H1 (cell line): ENCODE measurements around the gene KRT1. TPM values are rescaled to one million over a fixed set of nuclear protein-coding genes. Genes with fewer than 3 reads are reported as not detected.

ENCODE experiments used
- CTCF ChIA-PET: fragments of 300-600 bp; sonication (Branson Sonifier 250); formaldehyde crosslinking; loops from one replicate; lab custom pipeline; 2021; ENCODE audit not compliant: partially characterized antibody; lab: Charles Lee
- POLR2A ChIA-PET: fragments of 300-600 bp; sonication (Branson Sonifier 250); formaldehyde crosslinking; loops from one replicate; lab custom pipeline; 2021; ENCODE audit warnings: inconsistent platforms; ENCODE audit not compliant: partially characterized antibody; lab: Charles Lee
- DNase-seq, 2 experiments: peaks; one replicate each; pipeline versions ENCODE4 v3.0.0 to v3.0.0-alpha.2; 2010 to 2022; ENCODE audit warnings: low spot score in 2 of 2, low read depth in 1 of 2, mixed read lengths in 1 of 2
- FAIRE-seq: peaks from 2 replicates; lab custom pipeline; 2011; peaks lifted over from hg19 to GRCh38; lab: Jason Lieb, UNC
- H2AFZ ChIP-seq: 2 replicates; pipeline ENCODE4 v1.8.1; 2012; ENCODE audit warnings: low read length, inconsistent platforms
- H2AK5ac ChIP-seq: 2 replicates; pipeline ENCODE4 v1.6.1; 2013; ENCODE audit warnings: low read depth, low read length
- H2BK120ac ChIP-seq: replicated peaks from 2 replicates; pipeline ENCODE3; 2013; ENCODE audit warnings: low read depth, low read length, inconsistent platforms
- H2BK12ac ChIP-seq: 2 replicates; pipeline ENCODE4 v1.6.1; 2013; ENCODE audit warnings: low read depth, low read length
- H2BK15ac ChIP-seq: 2 replicates; pipeline ENCODE4 v1.6.1; 2013; ENCODE audit warnings: low read length
- H2BK20ac ChIP-seq: 2 replicates; pipeline ENCODE4 v1.6.1; 2013; ENCODE audit warnings: low read length
- H2BK5ac ChIP-seq: 2 replicates; pipeline ENCODE4 v1.6.1; 2013; ENCODE audit warnings: low read depth, low read length
- H3K14ac ChIP-seq: 2 replicates; pipeline ENCODE4 v1.6.1; 2013; ENCODE audit warnings: inconsistent platforms; ENCODE audit not compliant: insufficient read length
- H3K18ac ChIP-seq: 2 replicates; pipeline ENCODE4 v1.6.1; 2013; ENCODE audit warnings: low read length; ENCODE audit errors: extremely low read depth
- H3K23ac ChIP-seq: 2 replicates; pipeline ENCODE4 v1.6.1; 2013; ENCODE audit warnings: inconsistent platforms; ENCODE audit not compliant: insufficient read length
- H3K23me2 ChIP-seq: 2 replicates; pipeline ENCODE4 v1.6.1; 2013; ENCODE audit warnings: low read depth, low read length
- H3K27ac ChIP-seq: 2 replicates; pipeline ENCODE4 v1.6.1; 2011; ENCODE audit warnings: low read depth, low read length, inconsistent platforms
- H3K27me3 ChIP-seq, 4 experiments: replicated peaks in 1 of 4; 1 replicate in 1 of 4; 2 replicates in 3 of 4; pipeline versions ENCODE4 v1.6.1 to v1.8.1; 2011 to 2013; ENCODE audit warnings: low read length in 3 of 4, mild to moderate bottlenecking in 3 of 4, inconsistent platforms in 2 of 4, mixed read lengths in 2 of 4, moderate library complexity in 1 of 4; ENCODE audit not compliant: control insufficient read depth in 3 of 4, insufficient read depth in 3 of 4; ENCODE audit errors: extremely low read depth in 1 of 4
- H3K36me3 ChIP-seq, 4 experiments: 2 replicates each; pipeline versions ENCODE4 v1.6.1 to v1.8.1; 2011 to 2013; ENCODE audit warnings: mild to moderate bottlenecking in 4 of 4, low read length in 3 of 4, moderate library complexity in 2 of 4, control low read depth in 1 of 4, inconsistent platforms in 1 of 4; ENCODE audit not compliant: insufficient read depth in 4 of 4, control insufficient read depth in 2 of 4
- H3K4ac ChIP-seq: replicated peaks from 2 replicates; pipeline ENCODE3; 2013; ENCODE audit warnings: low read length, low read depth, mixed read lengths, inconsistent platforms; ENCODE audit not compliant: insufficient read length
- H3K4me1 ChIP-seq, 4 experiments: replicated peaks in 1 of 4; 1 replicate in 1 of 4; 2 replicates in 3 of 4; pipeline versions ENCODE4 v1.6.1 to v1.8.1; 2011 to 2013; ENCODE audit warnings: low read length in 3 of 4, inconsistent platforms in 2 of 4, mixed read lengths in 1 of 4; ENCODE audit not compliant: insufficient read depth in 4 of 4, control insufficient read depth in 3 of 4
- H3K4me2 ChIP-seq, 2 experiments: 2 replicates each; pipeline versions ENCODE4 v1.6.1 to v1.8.1; 2011 to 2013; ENCODE audit warnings: low read depth in 2 of 2, low read length in 2 of 2, control low read depth in 1 of 2, inconsistent platforms in 1 of 2, mild to moderate bottlenecking in 1 of 2; ENCODE audit not compliant: insufficient read depth in 1 of 2
- H3K4me3 ChIP-seq, 4 experiments: fragments of 200-600, 300-600 bp in 1 of 4; sonication (generic), shearing (Covaris generic), sonication (Bioruptor Twin) in 1 of 4; 2 replicates each; pipeline versions ENCODE4 v1.5.1 to v1.8.1; 2011 to 2016; ENCODE audit warnings: low read length in 4 of 4, low read depth in 3 of 4, control low read depth in 2 of 4, inconsistent platforms in 2 of 4, mild to moderate bottlenecking in 2 of 4, mixed read lengths in 1 of 4, moderate library complexity in 1 of 4; ENCODE audit not compliant: insufficient read depth in 2 of 4; ENCODE audit errors: extremely low read depth in 1 of 4
- H3K56ac ChIP-seq: replicated peaks from 2 replicates; pipeline ENCODE3; 2013; ENCODE audit warnings: low read depth, mild to moderate bottlenecking, mixed read lengths, low read length, inconsistent platforms; ENCODE audit not compliant: insufficient read length
- H3K79me1 ChIP-seq: 2 replicates; pipeline ENCODE4 v1.6.1; 2013; ENCODE audit warnings: low read depth, low read length, control low read depth
- H3K79me2 ChIP-seq, 2 experiments: 2 replicates each; pipeline versions ENCODE4 v1.6.1 to v1.8.1; 2012 to 2013; ENCODE audit warnings: low read length in 2 of 2, mild to moderate bottlenecking in 2 of 2, inconsistent platforms in 1 of 2; ENCODE audit not compliant: insufficient read depth in 2 of 2, control insufficient read depth in 1 of 2
- H3K9ac ChIP-seq, 4 experiments: replicated peaks in 1 of 4; 1 replicate in 1 of 4; 2 replicates in 3 of 4; pipeline versions ENCODE4 v1.6.1 to v1.8.1; 2011 to 2013; ENCODE audit warnings: low read depth in 3 of 4, low read length in 3 of 4, control low read depth in 2 of 4, mild to moderate bottlenecking in 2 of 4, moderate library complexity in 2 of 4, inconsistent platforms in 1 of 4; ENCODE audit errors: extremely low read depth in 1 of 4
- H3K9me3 ChIP-seq, 2 experiments: 2 replicates each; pipeline versions ENCODE4 v1.6.1 to v1.8.1; 2012 to 2013; ENCODE audit warnings: mild to moderate bottlenecking in 2 of 2, moderate library complexity in 2 of 2, control low read depth in 1 of 2, inconsistent platforms in 1 of 2, low read depth in 1 of 2, low read length in 1 of 2, mixed read lengths in 1 of 2; ENCODE audit not compliant: insufficient read depth in 2 of 2
- H4K20me1 ChIP-seq, 2 experiments: replicated peaks in 1 of 2; 2 replicates each; pipeline versions ENCODE3 to v1.8.1; 2011 to 2013; ENCODE audit warnings: inconsistent platforms in 2 of 2, low read length in 2 of 2, mild to moderate bottlenecking in 1 of 2; ENCODE audit not compliant: insufficient read depth in 2 of 2, control insufficient read depth in 1 of 2
- H4K5ac ChIP-seq: 2 replicates; pipeline ENCODE4 v1.6.1; 2013; ENCODE audit warnings: low read length, low read depth, mixed read lengths, inconsistent platforms; ENCODE audit not compliant: insufficient read length
- H4K8ac ChIP-seq: 2 replicates; pipeline ENCODE4 v1.8.0; 2013; ENCODE audit warnings: mild to moderate bottlenecking, moderate library complexity, low read length, inconsistent platforms; ENCODE audit not compliant: insufficient read depth; ENCODE audit errors: extremely low read depth
- H4K91ac ChIP-seq: replicated peaks from 2 replicates; pipeline ENCODE3; 2013; ENCODE audit warnings: low read length, mixed read lengths, inconsistent platforms; ENCODE audit not compliant: insufficient read length
- FOSL1 ChIP-seq: IDR thresholded peaks from 2 replicates; pipeline ENCODE4 v1.6.1; 2011; ENCODE audit warnings: mild to moderate bottlenecking, low read depth, low read length, moderate library complexity; ENCODE audit not compliant: insufficient read depth
- JUN ChIP-seq: IDR thresholded peaks from 2 replicates; pipeline ENCODE4 v1.6.1; 2011; ENCODE audit warnings: low read depth, mild to moderate bottlenecking, improper control_type of control experiment, low read length
- KDM1A ChIP-seq: fragments of 200-600, 300-600 bp; sonication (generic); IDR thresholded peaks from 2 replicates; pipeline ENCODE4 v1.7.1; 2016; ENCODE audit warnings: mild to moderate bottlenecking, low read length, borderline replicate concordance
- RNF2 ChIP-seq: fragments of 200-900, 300-1000 bp; sonication (generic); IDR thresholded peaks from 2 replicates; pipeline ENCODE4 v1.7.1; 2016; ENCODE audit warnings: borderline replicate concordance, low read depth, mild to moderate bottlenecking, antibody characterized with exemption, low read length; ENCODE audit not compliant: poor library complexity, severe bottlenecking; ENCODE audit errors: missing control alignments
- WGBS, 2 experiments: shearing (Covaris generic) in 1 of 2; methylation state at CpG; one replicate each; pipeline versions ENCODE4 v1.1.6 to v1.1.7; 2013 to 2015; ENCODE audit warnings: low lambda C conversion rate in 2 of 2, mixed read lengths in 2 of 2, inconsistent platforms in 1 of 2, low coverage in 1 of 2, missing lambda C conversion rate in 1 of 2; ENCODE audit not compliant: insufficient replicate concordance in 2 of 2, insufficient coverage in 1 of 2, insufficient read length in 1 of 2; ENCODE audit errors: extremely low coverage in 1 of 2, missing lambda C conversion rate in 1 of 2; 5-methylcytosine and 5-hydroxymethylcytosine counted together
- polyA plus RNA-seq, 7 experiments: library from polyadenylated mRNA; depleted of rRNA in 3 of 7; stranded (reverse) in 5 of 7; unstranded in 2 of 7; fragments of >200 nt in 5 of 7; fragments of 200-250 nt in 2 of 7; gene quantifications; 1 replicate in 5 of 7; 2 replicates in 1 of 7; 4 replicates in 1 of 7; pipeline versions ENCODE4 v1.2.1 to v1.2.3, GENCODE V29; 2011 to 2013; ENCODE audit warnings: missing spikeins in 2 of 7, mixed read lengths in 2 of 7
- total RNA-seq: library from RNA; stranded (reverse); fragmentation: NEBNext Ultra II Directional; extraction: Animal tissue kit (Norgen Biotek cat#: 25700); gene quantifications from 2 replicates; pipeline ENCODE4 v1.2.1, GENCODE V29; 2021
- TF ChIP-seq, protein P1 (sequence below): IDR thresholded peaks from 2 replicates; pipeline ENCODE4 v1.6.1; 2011; ENCODE audit warnings: low read length, improper control_type of control experiment

KRT1 gene
- total and polyA plus RNA-seq, 2 of the 8 experiments (the other 6 are each of a cell fraction or from before 2014, with no cell fraction given): not detected

- no peak for FAIRE-seq
- TF ChIP-seq, protein P1, sequence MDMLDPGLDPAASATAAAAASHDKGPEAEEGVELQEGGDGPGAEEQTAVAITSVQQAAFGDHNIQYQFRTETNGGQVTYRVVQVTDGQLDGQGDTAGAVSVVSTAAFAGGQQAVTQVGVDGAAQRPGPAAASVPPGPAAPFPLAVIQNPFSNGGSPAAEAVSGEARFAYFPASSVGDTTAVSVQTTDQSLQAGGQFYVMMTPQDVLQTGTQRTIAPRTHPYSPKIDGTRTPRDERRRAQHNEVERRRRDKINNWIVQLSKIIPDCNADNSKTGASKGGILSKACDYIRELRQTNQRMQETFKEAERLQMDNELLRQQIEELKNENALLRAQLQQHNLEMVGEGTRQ: no peak
- no peak for TF ChIP-seq JUN
- no peak for TF ChIP-seq RNF2
- no peak for TF ChIP-seq KDM1A
- TF ChIP-seq FOSL1: no peak
These were observed 3.5 kb upstream of the KRT1 start for GRCh38 chr12:52683575-52684300.

More at GRCh38 chr12:52683575-52684300, 3.5 kb upstream of the KRT1 start:
- ChIA-PET CTCF (interaction anchor here (1.8 kb wide), 1 partner anchor 182 kb away, joined by 5 read pairs; no protein-coding TSS in a partner anchor), POLR2A (no interaction called here)
- DNase-seq: no peak
- Histone ChIP-seq H3K79me1 (no peaks in the 10 kb centered on the region; the same call in 1 of the 2 replicates), H2BK15ac (no peak overlapping the region), H3K79me2 (no peaks in the 10 kb centered on the region), H3K4me1 (no peaks in the 10 kb centered on the region), H2BK120ac (no peak overlapping the region), H3K14ac (no peak overlapping the region), H4K5ac (no peak overlapping the region), H3K36me3 (no peaks in the 10 kb centered on the region), H4K20me1 (no peaks in the 10 kb centered on the region), H3K18ac (no peak overlapping the region), H2BK5ac (no peak overlapping the region), H3K4me2 (no peak overlapping the region), H3K4me3 (no peak overlapping the region), H2BK20ac (no peak overlapping the region), H2AK5ac (no peak overlapping the region), H3K23ac (no peak overlapping the region), H3K27ac (no peak overlapping the region), H3K4ac (no peak overlapping the region), H2AFZ (no peak overlapping the region), H2BK12ac (no peak overlapping the region), H3K9me3 (no peaks in the 10 kb centered on the region), H3K56ac (no peak overlapping the region), H3K27me3 (no peaks in the 10 kb centered on the region), H4K91ac (no peak overlapping the region), H3K23me2 (no peaks in the 10 kb centered on the region; the same call in 1 of the 2 replicates), H3K9ac (no peak overlapping the region), H4K8ac (no peak overlapping the region)
- 82% methylated on average over 12 of the region's 12 CpGs; no CpG with 5 or more reads in 1 of the 2 experiments for WGBS, 2 experiments
